ENCODE results near the gene USP16. TPM values are rescaled to one million over a fixed set of nuclear protein-coding genes. Genes with fewer than 3 reads are reported as not detected.

Gene USP16
- total and polyA plus RNA-seq, 2 experiments from 2014 or later: 30.2 to 46.8 TPM

GRCh38 chr21:29084372-29084771 is 59.9 kb downstream of the USP16 start:
- Histone ChIP-seq H3K4me2 (ENCODE audit: unreplicated experiment) (no peak overlapping the region), H3K27ac (no peak overlapping the region), H3K9me3 (ENCODE audit: low read depth) (no peaks in the 10 kb centered on the region), H3K4me3 (no peak overlapping the region), H2AFZ (no peak overlapping the region), H3K79me2 (ENCODE audit: insufficient read depth) (no peaks in the 10 kb centered on the region), H3K36me3 (ENCODE audit: low read depth) (no peaks in the 10 kb centered on the region), H3K9me2 (ENCODE audit: insufficient read depth) (no peaks in the 10 kb centered on the region), H3F3A (ENCODE audit: insufficient read depth) (no peaks in the 10 kb centered on the region), H3K9ac (no peak overlapping the region), H3K27me3 (replicated peaks; ENCODE audit: insufficient read depth) (no peaks in the 10 kb centered on the region), H4K20me1 (ENCODE audit: insufficient read depth) (no peaks in the 10 kb centered on the region), H3K4me1 (ENCODE audit: insufficient read depth) (no peaks in the 10 kb centered on the region)
- DNase-seq: no peak
- 80 to 82% methylated on average over 2 of the region's 2 CpGs for WGBS, 2 experiments (ENCODE audit: low coverage in 1 of 2, low lambda C conversion rate in 2 of 2, missing lambda C conversion rate in 2 of 2)
- TF ChIP-seq EZH2phosphoT487 (IDR thresholded peaks at IDR 0.05; ENCODE audit: insufficient read depth, low read depth): no peak
- no peak for TF ChIP-seq EZH2 (IDR thresholded peaks at IDR 0.05; ENCODE audit: insufficient read depth, poor library complexity, severe bottlenecking)
- in situ Hi-C loops (cut with MboI): loop anchor here (10.0 kb wide), 2 partner anchors 290 to 770 kb away; no protein-coding TSS in a partner anchor

- in situ Hi-C loops (cut with MboI): loop anchor here (10.0 kb wide), 2 partner anchors 290 to 770 kb away; no protein-coding TSS in a partner anchor
- Histone ChIP-seq H2AFZ (no peak overlapping the region), H3K27ac (no peak overlapping the region), H3F3A (ENCODE audit: insufficient read depth) (no peaks in the 10 kb centered on the region), H3K36me3 (ENCODE audit: low read depth) (no peaks in the 10 kb centered on the region), H4K20me1 (ENCODE audit: insufficient read depth) (no peaks in the 10 kb centered on the region), H3K27me3 (replicated peaks; ENCODE audit: insufficient read depth) (no peaks in the 10 kb centered on the region), H3K9ac (no peak overlapping the region), H3K4me1 (ENCODE audit: insufficient read depth) (peaks cover 2% of the 10 kb centered on the region), H3K79me2 (ENCODE audit: insufficient read depth) (no peaks in the 10 kb centered on the region), H3K9me2 (ENCODE audit: insufficient read depth) (no peaks in the 10 kb centered on the region), H3K4me3 (no peak overlapping the region), H3K9me3 (ENCODE audit: low read depth) (no peaks in the 10 kb centered on the region), H3K4me2 (ENCODE audit: unreplicated experiment) (no peak overlapping the region)
- no peak for TF ChIP-seq EZH2 (IDR thresholded peaks at IDR 0.05; ENCODE audit: insufficient read depth, poor library complexity, severe bottlenecking)
- TF ChIP-seq EZH2phosphoT487 (IDR thresholded peaks at IDR 0.05; ENCODE audit: insufficient read depth, low read depth): no peak
- WGBS, 2 experiments (ENCODE audit: low coverage in 1 of 2, low lambda C conversion rate in 2 of 2, missing lambda C conversion rate in 2 of 2): 83 to 84% methylated on average over 8 of the region's 8 CpGs
- no peak for DNase-seq
These were observed 60.8 kb downstream of the USP16 start for GRCh38 chr21:29085106-29085752.

- Histone ChIP-seq H3F3A (ENCODE audit: insufficient read depth) (peaks cover 22% of the 10 kb centered on the region), H3K79me2 (ENCODE audit: insufficient read depth) (no peaks in the 10 kb centered on the region), H3K4me3 (peak overlapping the region; percentile 0; the same call in 1 of the 2 replicates), H3K4me2 (ENCODE audit: unreplicated experiment) (peak overlapping the region; percentile 57), H2AFZ (peak overlapping the region; percentile 86; the same call in 1 of the 2 replicates), H3K36me3 (ENCODE audit: low read depth) (no peaks in the 10 kb centered on the region), H3K9ac (peak overlapping the region; percentile 55), H3K9me2 (ENCODE audit: insufficient read depth) (no peaks in the 10 kb centered on the region), H4K20me1 (ENCODE audit: insufficient read depth) (no peaks in the 10 kb centered on the region), H3K27ac (peak overlapping the region; percentile 78), H3K9me3 (ENCODE audit: low read depth) (no peaks in the 10 kb centered on the region), H3K4me1 (ENCODE audit: insufficient read depth) (peaks cover 30% of the 10 kb centered on the region), H3K27me3 (replicated peaks; ENCODE audit: insufficient read depth) (no peaks in the 10 kb centered on the region)
- peak; percentile 89 for DNase-seq
- in situ Hi-C loops (cut with MboI): no loop called here
- no peak for TF ChIP-seq EZH2 (IDR thresholded peaks at IDR 0.05; ENCODE audit: insufficient read depth, poor library complexity, severe bottlenecking)
- no peak for TF ChIP-seq EZH2phosphoT487 (IDR thresholded peaks at IDR 0.05; ENCODE audit: insufficient read depth, low read depth)
- 0 to 2% methylated on average over 1 of the region's 1 CpG for WGBS, 2 experiments (ENCODE audit: low coverage in 1 of 2, low lambda C conversion rate in 2 of 2, missing lambda C conversion rate in 2 of 2)
These were observed 66.6 kb downstream of the USP16 start for GRCh38 chr21:29091033-29091432.

- in situ Hi-C loops (cut with MboI): no loop called here
- Histone ChIP-seq H3K4me2 (ENCODE audit: unreplicated experiment) (peak overlapping the region; percentile 20), H3F3A (ENCODE audit: insufficient read depth) (peaks cover 22% of the 10 kb centered on the region), H3K9me3 (ENCODE audit: low read depth) (no peaks in the 10 kb centered on the region), H3K27me3 (replicated peaks; ENCODE audit: insufficient read depth) (no peaks in the 10 kb centered on the region), H3K4me1 (ENCODE audit: insufficient read depth) (peaks cover 30% of the 10 kb centered on the region), H3K4me3 (no peak overlapping the region; the same call in 1 of the 2 replicates), H3K79me2 (ENCODE audit: insufficient read depth) (no peaks in the 10 kb centered on the region), H3K36me3 (ENCODE audit: low read depth) (no peaks in the 10 kb centered on the region), H3K9me2 (ENCODE audit: insufficient read depth) (no peaks in the 10 kb centered on the region), H3K9ac (peak overlapping the region; percentile 40), H4K20me1 (ENCODE audit: insufficient read depth) (no peaks in the 10 kb centered on the region), H3K27ac (peak overlapping the region; percentile 78), H2AFZ (peak overlapping the region; percentile 86)
- DNase-seq: peak; percentile 76
- WGBS, 2 experiments (ENCODE audit: low coverage in 1 of 2, low lambda C conversion rate in 2 of 2, missing lambda C conversion rate in 2 of 2): 20 to 22% methylated on average over 9 of the region's 9 CpGs
- no peak for TF ChIP-seq EZH2 (IDR thresholded peaks at IDR 0.05; ENCODE audit: insufficient read depth, poor library complexity, severe bottlenecking)
- TF ChIP-seq EZH2phosphoT487 (IDR thresholded peaks at IDR 0.05; ENCODE audit: insufficient read depth, low read depth): no peak
These were observed 67.9 kb downstream of the USP16 start for GRCh38 chr21:29092102-29092959.

All from GM23248 (cell line).